ENCODE data around the gene KIF3A.

Gene KIF3A

GRCh38 chr5:132658381-132659302 is 78.7 kb downstream of the KIF3A start:
- no peak for DNase-seq (ENCODE audit: low spot score)
- H3K27ac ChIP-seq = no peak overlapping the region
- ChIA-PET CTCF (interaction anchor here (0.7 kb wide), 1 partner anchor 57 kb away, joined by 3 read pairs; no protein-coding TSS in a partner anchor), POLR2A (ENCODE audit: low non-redundant PET) (no interaction called here)
- TF ChIP-seq CTCF (conservative IDR thresholded peaks at IDR 0.05; ENCODE audit: low read depth) = no peak

- ChIA-PET POLR2A (ENCODE audit: low non-redundant PET) (no interaction called here), CTCF (interaction anchor here (0.6 kb wide), 1 partner anchor 64 kb away, joined by 4 read pairs; no protein-coding TSS in a partner anchor)
- no peak for DNase-seq (ENCODE audit: low spot score)
- no peak within 1 kb of the TSS for H3K27ac ChIP-seq
- no peak for TF ChIP-seq CTCF (conservative IDR thresholded peaks at IDR 0.05; ENCODE audit: low read depth)
These were observed 79.5 kb downstream of the KIF3A start, which contains the start of gene IL13 for GRCh38 chr5:132657676-132658380. TSS of gene IL13 (plus strand) at chr5:132658173. CDS start at chr5:132658187, 14 bp downstream.

- CTCF ChIA-PET = interaction anchor here (0.6 to 1.0 kb wide), 2 partner anchors 18 to 63 kb away, joined by 3 to 4 read pairs; no protein-coding TSS in a partner anchor
- POLR2A ChIA-PET (ENCODE audit: low non-redundant PET) = no interaction called here
- no peak overlapping the region for H3K27ac ChIP-seq
- no peak for TF ChIP-seq CTCF (conservative IDR thresholded peaks at IDR 0.05; ENCODE audit: low read depth)
- no peak for DNase-seq (ENCODE audit: low spot score)
These were observed 80.5 kb downstream of the KIF3A start for GRCh38 chr5:132656774-132657355.

GRCh38 chr5:132655821-132656773 is 81.2 kb downstream of the KIF3A start:
- H3K27ac ChIP-seq = no peak overlapping the region
- POLR2A ChIA-PET (ENCODE audit: low non-redundant PET) = no interaction called here
- CTCF ChIA-PET = interaction anchor here (0.7 to 1.0 kb wide), 3 partner anchors 18 to 361 kb away, joined by 3 to 4 read pairs (median 3); no protein-coding TSS in a partner anchor
- DNase-seq (ENCODE audit: low spot score) = peak; percentile 45
- TF ChIP-seq CTCF (conservative IDR thresholded peaks at IDR 0.05; ENCODE audit: low read depth) = no peak

- POLR2A ChIA-PET (ENCODE audit: low non-redundant PET) = no interaction called here
- no peak for DNase-seq (ENCODE audit: low spot score)
- H3K27ac ChIP-seq = no peak overlapping the region
- TF ChIP-seq CTCF (conservative IDR thresholded peaks at IDR 0.05; ENCODE audit: low read depth) = no peak
- CTCF ChIA-PET = interaction anchor here (0.7 kb wide), 1 partner anchor 101 kb away, joined by 3 read pairs; no protein-coding TSS in a partner anchor
These were observed 83.6 kb downstream of the KIF3A start for GRCh38 chr5:132653716-132654115.

All from RWPE1 (cell line).